SK-N-SH treated with all-trans-retinoic acid at 6 μM for 48 hours (cell line): Measurements from ENCODE around the gene TRIM31.

ENCODE experiments used
- ATAC-seq: fragments of 200-7000 bp; cut with Tn5 transposase; 3 replicates; pipeline ENCODE4 v1.9.1; 2020; ENCODE audit warnings: mild to moderate bottlenecking, moderate library complexity
- ARNTL ChIP-seq: fragments of 450-650 bp; formaldehyde crosslinking; IDR thresholded peaks from 2 replicates; pipeline ENCODE4 v1.5.0; 2020; ENCODE audit warnings: low read depth, mild to moderate bottlenecking, moderate library complexity, borderline replicate concordance
- BACH2 ChIP-seq: fragments of 250-450 bp; sonication (Bioruptor Pico); IDR thresholded peaks from 2 replicates; pipeline ENCODE4 v1.9.0; 2021; ENCODE audit warnings: mild to moderate bottlenecking, borderline replicate concordance
- CREB5 ChIP-seq: fragments of 250-450 bp; sonication (Bioruptor Pico); IDR thresholded peaks from 2 replicates; pipeline ENCODE4 v1.5.1; 2020; ENCODE audit warnings: low read depth, mild to moderate bottlenecking, moderate library complexity
- CSDC2 ChIP-seq: fragments of 250-450 bp; sonication (Bioruptor Pico); IDR thresholded peaks from 2 replicates; pipeline ENCODE4 v1.5.0; 2020; ENCODE audit warnings: mild to moderate bottlenecking, moderate library complexity
- CSRNP3 ChIP-seq: fragments of 250-450 bp; sonication (Bioruptor Pico); IDR thresholded peaks from 2 replicates; pipeline ENCODE4 v1.5.1; 2021; ENCODE audit warnings: mild to moderate bottlenecking, moderate library complexity
- ESRRG ChIP-seq: fragments of 250-450 bp; sonication (Bioruptor Pico); IDR thresholded peaks from 2 replicates; pipeline ENCODE4 v1.6.1; 2021; ENCODE audit warnings: mild to moderate bottlenecking
- GLIS3 ChIP-seq: fragments of 250-450 bp; sonication (Bioruptor Pico); IDR thresholded peaks from 2 replicates; pipeline ENCODE4 v1.5.0; 2020; ENCODE audit warnings: mild to moderate bottlenecking, moderate library complexity
- PATZ1 ChIP-seq: fragments of 250-450 bp; sonication (Bioruptor Pico); IDR thresholded peaks from 2 replicates; pipeline ENCODE4 v1.8.0; 2020; ENCODE audit warnings: mild to moderate bottlenecking, moderate library complexity, borderline replicate concordance
- POU6F1 ChIP-seq: fragments of 250-450 bp; sonication (Bioruptor Pico); IDR thresholded peaks from 2 replicates; pipeline ENCODE4 v1.8.0; 2021; ENCODE audit warnings: low read depth, mild to moderate bottlenecking, moderate library complexity, borderline replicate concordance
- PPARA ChIP-seq: fragments of 250-450 bp; sonication (Bioruptor Pico); IDR thresholded peaks from 2 replicates; pipeline ENCODE4 v1.5.0; 2020; ENCODE audit warnings: mild to moderate bottlenecking, borderline replicate concordance
- RARB ChIP-seq: fragments of 250-450 bp; sonication (Bioruptor Pico); IDR thresholded peaks from 2 replicates; pipeline ENCODE4 v1.8.0; 2021; ENCODE audit warnings: mild to moderate bottlenecking, moderate library complexity
- SNAI2 ChIP-seq: fragments of 250-450 bp; sonication (Bioruptor Pico); IDR thresholded peaks from 2 replicates; pipeline ENCODE4 v1.5.0; 2020; ENCODE audit warnings: mild to moderate bottlenecking, moderate library complexity
- TOX ChIP-seq: fragments of 250-450 bp; sonication (Bioruptor Pico); IDR thresholded peaks from 2 replicates; pipeline ENCODE4 v1.8.0; 2021; ENCODE audit warnings: mild to moderate bottlenecking, moderate library complexity, borderline replicate concordance
- TSHZ2 ChIP-seq: fragments of 250-450 bp; sonication (Bioruptor Pico); IDR thresholded peaks from 2 replicates; pipeline ENCODE4 v1.5.0; 2020; ENCODE audit warnings: mild to moderate bottlenecking, moderate library complexity
- ZC3H10 ChIP-seq: fragments of 250-450 bp; sonication (Bioruptor Pico); IDR thresholded peaks from 2 replicates; pipeline ENCODE4 v1.5.1; 2021; ENCODE audit warnings: mild to moderate bottlenecking, moderate library complexity
- ZFP3 ChIP-seq: fragments of 250-450 bp; sonication (Bioruptor Pico); IDR thresholded peaks from 2 replicates; pipeline ENCODE4 v1.5.0; 2020; ENCODE audit warnings: mild to moderate bottlenecking, moderate library complexity
- ZFP30 ChIP-seq: fragments of 450-650 bp; formaldehyde crosslinking; IDR thresholded peaks from 2 replicates; pipeline ENCODE4 v1.5.0; 2022; ENCODE audit warnings: mild to moderate bottlenecking, moderate library complexity
- ZNF565 ChIP-seq: fragments of 450-650 bp; formaldehyde crosslinking; conservative IDR thresholded peaks from 2 replicates; pipeline ENCODE4 v1.5.0; 2020; ENCODE audit warnings: low read depth, mild to moderate bottlenecking, moderate library complexity
- ZNF70 ChIP-seq: fragments of 450-650 bp; formaldehyde crosslinking; IDR thresholded peaks from 2 replicates; pipeline ENCODE4 v1.5.0; 2020; ENCODE audit warnings: mild to moderate bottlenecking, moderate library complexity
- ZNF8 ChIP-seq: fragments of 450-650 bp; formaldehyde crosslinking; IDR thresholded peaks from 2 replicates; pipeline ENCODE4 v1.5.0; 2020; ENCODE audit warnings: mild to moderate bottlenecking, moderate library complexity

The TRIM31 gene

GRCh38 chr6:30157999-30158398, 45.1 kb upstream of the TRIM31 start:
- no peak for ATAC-seq
- no peak for TF ChIP-seq TSHZ2 (CRISPR knock-in tag)
- TF ChIP-seq ESRRG, result no peak
- TF ChIP-seq ARNTL (CRISPR knock-in tag), result no peak
- TF ChIP-seq SNAI2 (CRISPR knock-in tag), result no peak
- no peak for TF ChIP-seq GLIS3
- no peak for TF ChIP-seq CREB5 (CRISPR knock-in tag)
- no peak for TF ChIP-seq CSRNP3 (CRISPR knock-in tag)
- no peak for TF ChIP-seq ZFP3
- TF ChIP-seq ZNF8 (CRISPR knock-in tag), result no peak
- TF ChIP-seq ZC3H10, result no peak
- TF ChIP-seq POU6F1 (CRISPR knock-in tag), result no peak
- TF ChIP-seq, all 23 proteins: peak for 0

- TF ChIP-seq ZNF70 (CRISPR knock-in tag) (no peak), RARB (CRISPR knock-in tag) (no peak), POU6F1 (CRISPR knock-in tag) (no peak), SNAI2 (CRISPR knock-in tag) (no peak), ZC3H10 (no peak), PPARA (CRISPR knock-in tag) (no peak), TOX (CRISPR knock-in tag) (no peak), ESRRG (no peak)
Measured at GRCh38 chr6:30157581-30157980, 44.7 kb upstream of the TRIM31 start.

GRCh38 chr6:30156774-30157173, 43.9 kb upstream of the TRIM31 start:
- ATAC-seq, result no peak
- TF ChIP-seq PATZ1, result no peak

More at GRCh38 chr6:30157581-30157980, 44.7 kb upstream of the TRIM31 start:
- no peak for ATAC-seq

- TF ChIP-seq ZFP30 (CRISPR knock-in tag) (no peak), ZNF565 (CRISPR knock-in tag) (no peak), ESRRG (no peak), POU6F1 (CRISPR knock-in tag) (no peak), CSDC2 (CRISPR knock-in tag) (no peak), SNAI2 (CRISPR knock-in tag) (no peak), TSHZ2 (CRISPR knock-in tag) (no peak), ZC3H10 (no peak), ZNF8 (CRISPR knock-in tag) (no peak), BACH2 (CRISPR knock-in tag) (no peak), ARNTL (CRISPR knock-in tag) (no peak), RARB (CRISPR knock-in tag) (no peak)
- ATAC-seq, result no peak
Measured at GRCh38 chr6:30156262-30156599, 43.3 kb upstream of the TRIM31 start.
